ENCODE results near the gene TMEM178B. TPM values are rescaled to one million over a fixed set of nuclear protein-coding genes. Genes with fewer than 3 reads are reported as not detected.

The TMEM178B gene
- total and polyA plus RNA-seq, 2 of the 13 experiments (the other 11 are each of a cell fraction or from before 2014, with no cell fraction given), result 0.01 to 0.02 TPM

DNA sequence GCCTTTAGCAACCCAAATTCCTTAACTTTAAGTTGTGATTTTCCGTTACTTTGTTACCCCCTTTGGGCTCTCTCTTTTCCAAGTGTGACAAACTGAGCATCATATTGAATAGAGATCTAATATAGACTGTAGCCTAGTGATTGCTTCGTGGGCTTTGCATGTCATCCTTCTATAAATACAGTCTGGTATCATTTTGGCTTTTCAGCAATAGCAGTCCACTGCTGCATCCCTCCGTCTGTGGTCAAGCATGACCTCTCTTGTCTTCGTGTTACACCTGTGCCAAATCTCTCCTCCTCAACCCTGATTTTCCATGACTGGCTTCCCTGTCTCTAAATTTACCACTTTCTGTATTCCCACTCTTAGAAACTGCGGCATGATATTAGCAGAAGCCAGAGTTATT, 423.5 kb downstream of the TMEM178B start:
- POLR2A ChIA-PET, result no interaction called here
- Histone ChIP-seq H2AFZ (ENCODE audit: low read length) (no peak overlapping the region), H3K27ac (ENCODE audit: extremely low read length, insufficient read depth, low read length) (no peak overlapping the region), H3K9me3 (ENCODE audit: low read length) (no peaks in the 10 kb centered on the region), H3K4me2 (ENCODE audit: low read depth, low read length) (no peak overlapping the region), H3K9ac (ENCODE audit: insufficient read depth, low read depth, low read length) (no peak overlapping the region), H4K20me1 (ENCODE audit: insufficient read depth, low read length) (no peaks in the 10 kb centered on the region), H3K79me2 (ENCODE audit: insufficient read depth, low read length) (no peaks in the 10 kb centered on the region), H3K36me3 (replicated peaks in 1 of 2; ENCODE audit: control insufficient read depth in 1 of 2, insufficient read depth in 2 of 2, low read length in 2 of 2) (no peaks in the 10 kb centered on the region), H3K4me3 (replicated peaks in 1 of 3; ENCODE audit: insufficient read depth in 1 of 3, low read depth in 2 of 3, low read length in 3 of 3) (no peak overlapping the region), H3K27me3 (ENCODE audit: control insufficient read depth in 1 of 2, insufficient read depth in 2 of 2, low read length in 2 of 2) (peaks cover 0 to 5% of the 10 kb centered on the region in 2 experiments; a peak in 2 of 5 replicates), H3K4me1 (ENCODE audit: insufficient read depth, low read length) (no peaks in the 10 kb centered on the region)
- ATAC-seq (no peak), DNase-seq (ENCODE audit: low spot score) (no peak), FAIRE-seq (no peak)
- CTCF ChIA-PET (ENCODE audit: low intra/inter-chr PET ratio, low total read pairs), result no interaction called here
- in situ Hi-C loops (cut with HindIII; ENCODE audit: extremely low pct_ligation_motif_present, low pct_unique_long_range_greater_than_20kb), result no loop called here
- intact Hi-C loops (cut with micrococcal nuclease; ENCODE audit: unreplicated experiment), result no loop called here
- BruUV-seq (replicated peaks), result no TSS peak
- WGBS (ENCODE audit: low lambda C conversion rate), result 2% methylated on average over 5 of the region's 5 CpGs
- TF ChIP-seq ZNF382 (CRISPR knock-in tag; IDR thresholded peaks at IDR 0.05; ENCODE audit: borderline replicate concordance) (no peak), MAFK (conservative IDR thresholded peaks at IDR 0.05 in 1 of 2, IDR thresholded peaks at IDR 0.05 in 1 of 2; ENCODE audit: low read length in 2 of 2) (no peak), ZNF839 (CRISPR knock-in tag; IDR thresholded peaks at IDR 0.05; ENCODE audit: borderline replicate concordance) (no peak), ZFP41 (CRISPR knock-in tag; IDR thresholded peaks at IDR 0.05; ENCODE audit: borderline replicate concordance) (no peak), MAZ (IDR thresholded peaks at IDR 0.05; ENCODE audit: borderline replicate concordance, low read depth, low read length) (no peak), MAZ (CRISPR knock-in tag; IDR thresholded peaks at IDR 0.05; ENCODE audit: low read depth) (no peak)
- TF ChIP-seq, protein P1, sequence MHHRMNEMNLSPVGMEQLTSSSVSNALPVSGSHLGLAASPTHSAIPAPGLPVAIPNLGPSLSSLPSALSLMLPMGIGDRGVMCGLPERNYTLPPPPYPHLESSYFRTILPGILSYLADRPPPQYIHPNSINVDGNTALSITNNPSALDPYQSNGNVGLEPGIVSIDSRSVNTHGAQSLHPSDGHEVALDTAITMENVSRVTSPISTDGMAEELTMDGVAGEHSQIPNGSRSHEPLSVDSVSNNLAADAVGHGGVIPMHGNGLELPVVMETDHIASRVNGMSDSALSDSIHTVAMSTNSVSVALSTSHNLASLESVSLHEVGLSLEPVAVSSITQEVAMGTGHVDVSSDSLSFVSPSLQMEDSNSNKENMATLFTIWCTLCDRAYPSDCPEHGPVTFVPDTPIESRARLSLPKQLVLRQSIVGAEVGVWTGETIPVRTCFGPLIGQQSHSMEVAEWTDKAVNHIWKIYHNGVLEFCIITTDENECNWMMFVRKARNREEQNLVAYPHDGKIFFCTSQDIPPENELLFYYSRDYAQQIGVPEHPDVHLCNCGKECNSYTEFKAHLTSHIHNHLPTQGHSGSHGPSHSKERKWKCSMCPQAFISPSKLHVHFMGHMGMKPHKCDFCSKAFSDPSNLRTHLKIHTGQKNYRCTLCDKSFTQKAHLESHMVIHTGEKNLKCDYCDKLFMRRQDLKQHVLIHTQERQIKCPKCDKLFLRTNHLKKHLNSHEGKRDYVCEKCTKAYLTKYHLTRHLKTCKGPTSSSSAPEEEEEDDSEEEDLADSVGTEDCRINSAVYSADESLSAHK (CRISPR knock-in tag; IDR thresholded peaks at IDR 0.05; ENCODE audit: borderline replicate concordance), result no peak
- TF ChIP-seq, protein P2, sequence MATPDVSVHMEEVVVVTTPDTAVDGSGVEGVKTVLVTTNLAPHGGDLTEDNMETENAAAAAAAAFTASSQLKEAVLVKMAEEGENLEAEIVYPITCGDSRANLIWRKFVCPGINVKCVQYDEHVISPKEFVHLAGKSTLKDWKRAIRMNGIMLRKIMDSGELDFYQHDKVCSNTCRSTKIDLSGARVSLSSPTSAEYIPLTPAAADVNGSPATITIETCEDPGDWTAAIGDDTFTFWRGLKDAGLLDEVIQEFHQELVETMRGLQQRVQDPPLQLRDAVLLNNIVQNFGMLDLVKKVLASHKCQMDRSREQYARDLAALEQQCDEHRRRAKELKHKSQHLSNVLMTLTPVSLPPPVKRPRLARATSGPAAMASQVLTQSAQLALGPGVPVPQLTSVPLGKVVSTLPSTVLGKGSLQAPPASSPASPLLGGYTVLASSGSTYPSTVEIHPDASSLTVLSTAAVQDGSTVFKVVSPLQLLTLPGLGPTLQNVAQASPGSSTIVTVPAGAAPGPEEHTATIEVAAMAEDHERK (CRISPR knock-in tag; IDR thresholded peaks at IDR 0.05; ENCODE audit: low read depth), result no peak
- TF ChIP-seq, protein P3, sequence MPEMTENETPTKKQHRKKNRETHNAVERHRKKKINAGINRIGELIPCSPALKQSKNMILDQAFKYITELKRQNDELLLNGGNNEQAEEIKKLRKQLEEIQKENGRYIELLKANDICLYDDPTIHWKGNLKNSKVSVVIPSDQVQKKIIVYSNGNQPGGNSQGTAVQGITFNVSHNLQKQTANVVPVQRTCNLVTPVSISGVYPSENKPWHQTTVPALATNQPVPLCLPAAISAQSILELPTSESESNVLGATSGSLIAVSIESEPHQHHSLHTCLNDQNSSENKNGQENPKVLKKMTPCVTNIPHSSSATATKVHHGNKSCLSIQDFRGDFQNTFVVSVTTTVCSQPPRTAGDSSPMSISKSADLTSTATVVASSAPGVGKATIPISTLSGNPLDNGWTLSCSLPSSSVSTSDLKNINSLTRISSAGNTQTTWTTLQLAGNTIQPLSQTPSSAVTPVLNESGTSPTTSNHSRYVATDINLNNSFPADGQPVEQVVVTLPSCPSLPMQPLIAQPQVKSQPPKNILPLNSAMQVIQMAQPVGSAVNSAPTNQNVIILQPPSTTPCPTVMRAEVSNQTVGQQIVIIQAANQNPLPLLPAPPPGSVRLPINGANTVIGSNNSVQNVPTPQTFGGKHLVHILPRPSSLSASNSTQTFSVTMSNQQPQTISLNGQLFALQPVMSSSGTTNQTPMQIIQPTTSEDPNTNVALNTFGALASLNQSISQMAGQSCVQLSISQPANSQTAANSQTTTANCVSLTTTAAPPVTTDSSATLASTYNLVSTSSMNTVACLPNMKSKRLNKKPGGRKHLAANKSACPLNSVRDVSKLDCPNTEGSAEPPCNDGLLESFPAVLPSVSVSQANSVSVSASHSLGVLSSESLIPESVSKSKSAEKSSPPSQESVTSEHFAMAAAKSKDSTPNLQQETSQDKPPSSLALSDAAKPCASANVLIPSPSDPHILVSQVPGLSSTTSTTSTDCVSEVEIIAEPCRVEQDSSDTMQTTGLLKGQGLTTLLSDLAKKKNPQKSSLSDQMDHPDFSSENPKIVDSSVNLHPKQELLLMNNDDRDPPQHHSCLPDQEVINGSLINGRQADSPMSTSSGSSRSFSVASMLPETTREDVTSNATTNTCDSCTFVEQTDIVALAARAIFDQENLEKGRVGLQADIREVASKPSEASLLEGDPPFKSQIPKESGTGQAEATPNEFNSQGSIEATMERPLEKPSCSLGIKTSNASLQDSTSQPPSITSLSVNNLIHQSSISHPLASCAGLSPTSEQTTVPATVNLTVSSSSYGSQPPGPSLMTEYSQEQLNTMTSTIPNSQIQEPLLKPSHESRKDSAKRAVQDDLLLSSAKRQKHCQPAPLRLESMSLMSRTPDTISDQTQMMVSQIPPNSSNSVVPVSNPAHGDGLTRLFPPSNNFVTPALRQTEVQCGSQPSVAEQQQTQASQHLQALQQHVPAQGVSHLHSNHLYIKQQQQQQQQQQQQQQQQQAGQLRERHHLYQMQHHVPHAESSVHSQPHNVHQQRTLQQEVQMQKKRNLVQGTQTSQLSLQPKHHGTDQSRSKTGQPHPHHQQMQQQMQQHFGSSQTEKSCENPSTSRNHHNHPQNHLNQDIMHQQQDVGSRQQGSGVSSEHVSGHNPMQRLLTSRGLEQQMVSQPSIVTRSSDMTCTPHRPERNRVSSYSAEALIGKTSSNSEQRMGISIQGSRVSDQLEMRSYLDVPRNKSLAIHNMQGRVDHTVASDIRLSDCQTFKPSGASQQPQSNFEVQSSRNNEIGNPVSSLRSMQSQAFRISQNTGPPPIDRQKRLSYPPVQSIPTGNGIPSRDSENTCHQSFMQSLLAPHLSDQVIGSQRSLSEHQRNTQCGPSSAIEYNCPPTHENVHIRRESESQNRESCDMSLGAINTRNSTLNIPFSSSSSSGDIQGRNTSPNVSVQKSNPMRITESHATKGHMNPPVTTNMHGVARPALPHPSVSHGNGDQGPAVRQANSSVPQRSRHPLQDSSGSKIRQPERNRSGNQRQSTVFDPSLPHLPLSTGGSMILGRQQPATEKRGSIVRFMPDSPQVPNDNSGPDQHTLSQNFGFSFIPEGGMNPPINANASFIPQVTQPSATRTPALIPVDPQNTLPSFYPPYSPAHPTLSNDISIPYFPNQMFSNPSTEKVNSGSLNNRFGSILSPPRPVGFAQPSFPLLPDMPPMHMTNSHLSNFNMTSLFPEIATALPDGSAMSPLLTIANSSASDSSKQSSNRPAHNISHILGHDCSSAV (CRISPR knock-in tag; IDR thresholded peaks at IDR 0.05; ENCODE audit: borderline replicate concordance), result no peak

Measured in HepG2 (cell line).